GM23338 (cell line): ENCODE measurements around the gene PRELP. TPM values are rescaled to one million over a fixed set of nuclear protein-coding genes. Genes with fewer than 3 reads are reported as not detected.
A peak's percentile ranks its signal among the peaks of the same experiment; 100 is the strongest.

Experiments used
- ATAC-seq: fragments of 200-7000 bp; cut with Tn5 transposase; 3 replicates; pipeline ENCODE4 v1.9.1; 2020
- DNase-seq: peaks from one replicate; pipeline ENCODE4 v3.0.0-alpha.2; 2015; ENCODE audit warnings: low spot score
- H2AFZ ChIP-seq: fragments of 200-600 bp; sonication (generic); 2 replicates; pipeline ENCODE4 v1.8.0; 2016; ENCODE audit warnings: antibody characterized with exemption, mild to moderate bottlenecking, moderate library complexity
- H3F3A ChIP-seq: fragments of 200-600 bp; sonication (generic); replicated peaks from 2 replicates; pipeline ENCODE4 v1.8.0; 2017; ENCODE audit warnings: antibody characterized with exemption, mixed run types, low read depth
- H3K27ac ChIP-seq: fragments of 200-600 bp; sonication (generic); 2 replicates; pipeline ENCODE4 v1.6.1; 2016; ENCODE audit warnings: low read depth
- H3K27me3 ChIP-seq: fragments of 200-600 bp; sonication (generic); 2 replicates; pipeline ENCODE4 v1.8.0; 2016; ENCODE audit warnings: mild to moderate bottlenecking, mixed run types, moderate library complexity; ENCODE audit not compliant: insufficient read depth
- H3K36me3 ChIP-seq: fragments of 200-600 bp; sonication (generic); 2 replicates; pipeline ENCODE4 v1.8.0; 2016; ENCODE audit warnings: mild to moderate bottlenecking; ENCODE audit not compliant: insufficient read depth
- H3K4me1 ChIP-seq: fragments of 200-600 bp; sonication (generic); 2 replicates; pipeline ENCODE4 v1.8.0; 2016; ENCODE audit warnings: mild to moderate bottlenecking, moderate library complexity; ENCODE audit not compliant: insufficient read depth
- H3K4me2 ChIP-seq: fragments of 200-600 bp; sonication (generic); 2 replicates; pipeline ENCODE4 v1.7.1; 2017; ENCODE audit warnings: mixed run types
- H3K4me3 ChIP-seq: fragments of 200-600 bp; sonication (generic); 2 replicates; pipeline ENCODE4 v1.6.1; 2016; ENCODE audit warnings: mixed run types
- H3K79me2 ChIP-seq: fragments of 200-600 bp; sonication (generic); replicated peaks from 2 replicates; pipeline ENCODE4 v1.8.0; 2017; ENCODE audit warnings: mild to moderate bottlenecking; ENCODE audit not compliant: insufficient read depth
- H3K9me2 ChIP-seq: fragments of 200-600 bp; sonication (generic); 2 replicates; pipeline ENCODE4 v1.8.0; 2017; ENCODE audit not compliant: insufficient read depth
- H4K20me1 ChIP-seq: fragments of 200-600 bp; sonication (generic); replicated peaks from 2 replicates; pipeline ENCODE4 v1.8.0; 2017; ENCODE audit warnings: mild to moderate bottlenecking; ENCODE audit not compliant: insufficient read depth
- H3K27ac Mint-ChIP-seq: 2 replicates; pipeline ENCODE4 v1.8.0; 2020; ENCODE audit warnings: inconsistent platforms, mild to moderate bottlenecking, moderate library complexity, mixed read lengths
- H3K27me3 Mint-ChIP-seq: 3 replicates; pipeline ENCODE4 v1.8.0; 2022; ENCODE audit warnings: low read depth, mild to moderate bottlenecking, moderate library complexity, mixed read lengths, inconsistent platforms; ENCODE audit not compliant: insufficient read depth, poor library complexity
- H3K36me3 Mint-ChIP-seq: 3 replicates; pipeline ENCODE4 v1.8.0; 2021; ENCODE audit warnings: low read depth, mild to moderate bottlenecking, inconsistent platforms, moderate library complexity, mixed read lengths
- H3K4me1 Mint-ChIP-seq: 3 replicates; pipeline ENCODE4 v1.8.0; 2020; ENCODE audit warnings: mild to moderate bottlenecking, inconsistent platforms, mixed read lengths
- H3K4me3 Mint-ChIP-seq: 3 replicates; pipeline ENCODE4 v1.8.0; 2021; ENCODE audit warnings: moderate library complexity, mild to moderate bottlenecking, inconsistent platforms, mixed read lengths
- H3K9me3 Mint-ChIP-seq: 3 replicates; pipeline ENCODE4 v1.8.0; 2020; ENCODE audit warnings: moderate library complexity, mild to moderate bottlenecking, inconsistent platforms, mixed read lengths
- CREB1 ChIP-seq: fragments of 250-450 bp; sonication (Bioruptor Pico); IDR thresholded peaks from 2 replicates; pipeline ENCODE4 v1.5.0; 2020; ENCODE audit warnings: low read depth, mild to moderate bottlenecking, moderate library complexity
- EZH2 ChIP-seq: fragments of 200-600 bp; sonication (generic); IDR thresholded peaks from one replicate; pipeline ENCODE4 v1.8.0; 2017; ENCODE audit warnings: antibody characterized with exemption, mild to moderate bottlenecking, low read depth; ENCODE audit not compliant: unreplicated experiment
- EZH2phosphoT487 ChIP-seq: fragments of 200-600 bp; sonication (generic); IDR thresholded peaks from one replicate; pipeline ENCODE4 v1.8.1; 2018; ENCODE audit warnings: antibody characterized with exemption; ENCODE audit not compliant: unreplicated experiment
- NANOG ChIP-seq: IDR thresholded peaks from 2 replicates; pipeline ENCODE4 v1.6.1; 2016; ENCODE audit warnings: antibody characterized with exemption, borderline replicate concordance
- POLR2AphosphoS5 ChIP-seq: IDR thresholded peaks from 2 replicates; pipeline ENCODE4 v1.6.1; 2016; ENCODE audit warnings: antibody characterized with exemption, low read depth
- ZNF114 ChIP-seq: fragments of 250-450 bp; sonication (Bioruptor Pico); IDR thresholded peaks from 2 replicates; pipeline ENCODE4 v1.5.0; 2020; ENCODE audit warnings: mild to moderate bottlenecking, moderate library complexity
- polyA plus RNA-seq: library from polyadenylated mRNA; unstranded; fragments of >200 nt; fragmentation: Nextera tagmentation; extraction: Ambion mirVana; gene quantifications from 2 replicates; pipeline ENCODE4 v1.2.1, GENCODE V29; 2016
- total RNA-seq: library from RNA; depleted of rRNA; stranded (reverse); fragments of >200 nt; shearing (Covaris generic); gene quantifications from 2 replicates; pipeline ENCODE4 v1.2.3, GENCODE V29; 2014
- TF ChIP-seq, protein P1 (sequence below), 2 experiments: fragments of 200-600 bp in 1 of 2; sonication (generic) in 1 of 2; conservative IDR thresholded peaks; 2 replicates each; pipeline versions ENCODE4 v1.5.1 to v1.6.1; 2016 to 2017; ENCODE audit warnings: antibody characterized with exemption in 2 of 2, low read depth in 2 of 2, mild to moderate bottlenecking in 2 of 2, moderate library complexity in 1 of 2
- TF ChIP-seq, protein P2 (sequence below): fragments of 250-450 bp; sonication (Bioruptor Pico); IDR thresholded peaks from 2 replicates; pipeline ENCODE4 v1.5.0; 2020; ENCODE audit warnings: mild to moderate bottlenecking, moderate library complexity
- TF ChIP-seq, protein P3 (sequence below): IDR thresholded peaks from 2 replicates; pipeline ENCODE4 v1.6.1; 2016; ENCODE audit warnings: antibody characterized with exemption

The PRELP gene
- total and polyA plus RNA-seq, 2 experiments from 2014 or later = 0.03 TPM

DNA sequence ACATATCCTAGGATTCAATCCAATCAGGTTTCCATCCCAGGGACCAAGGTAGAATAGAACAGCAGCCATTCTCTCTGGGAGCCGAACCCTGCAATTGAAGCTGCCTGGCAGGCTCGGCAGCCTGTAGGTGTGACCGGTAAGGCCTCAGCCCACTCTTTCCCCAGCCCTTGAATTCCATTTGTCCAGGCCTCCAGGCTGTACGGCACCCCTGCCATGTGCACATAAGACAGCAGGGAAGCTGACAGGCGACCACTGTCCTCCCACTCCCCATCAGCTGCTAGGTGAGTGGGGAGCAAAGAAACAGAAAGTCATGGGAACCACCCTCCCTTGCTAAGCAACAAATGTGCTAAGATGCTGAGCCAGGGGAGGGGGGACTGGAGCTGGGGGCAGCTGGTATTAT lies 41.3 kb downstream of the PRELP start (continued):
- TF ChIP-seq, protein P1, sequence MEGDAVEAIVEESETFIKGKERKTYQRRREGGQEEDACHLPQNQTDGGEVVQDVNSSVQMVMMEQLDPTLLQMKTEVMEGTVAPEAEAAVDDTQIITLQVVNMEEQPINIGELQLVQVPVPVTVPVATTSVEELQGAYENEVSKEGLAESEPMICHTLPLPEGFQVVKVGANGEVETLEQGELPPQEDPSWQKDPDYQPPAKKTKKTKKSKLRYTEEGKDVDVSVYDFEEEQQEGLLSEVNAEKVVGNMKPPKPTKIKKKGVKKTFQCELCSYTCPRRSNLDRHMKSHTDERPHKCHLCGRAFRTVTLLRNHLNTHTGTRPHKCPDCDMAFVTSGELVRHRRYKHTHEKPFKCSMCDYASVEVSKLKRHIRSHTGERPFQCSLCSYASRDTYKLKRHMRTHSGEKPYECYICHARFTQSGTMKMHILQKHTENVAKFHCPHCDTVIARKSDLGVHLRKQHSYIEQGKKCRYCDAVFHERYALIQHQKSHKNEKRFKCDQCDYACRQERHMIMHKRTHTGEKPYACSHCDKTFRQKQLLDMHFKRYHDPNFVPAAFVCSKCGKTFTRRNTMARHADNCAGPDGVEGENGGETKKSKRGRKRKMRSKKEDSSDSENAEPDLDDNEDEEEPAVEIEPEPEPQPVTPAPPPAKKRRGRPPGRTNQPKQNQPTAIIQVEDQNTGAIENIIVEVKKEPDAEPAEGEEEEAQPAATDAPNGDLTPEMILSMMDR (conservative IDR thresholded peaks at IDR 0.05; ENCODE audit: low read depth in 2 of 2) = no peak
- TF ChIP-seq NANOG (no peak), EZH2phosphoT487 (no peak)

DNA sequence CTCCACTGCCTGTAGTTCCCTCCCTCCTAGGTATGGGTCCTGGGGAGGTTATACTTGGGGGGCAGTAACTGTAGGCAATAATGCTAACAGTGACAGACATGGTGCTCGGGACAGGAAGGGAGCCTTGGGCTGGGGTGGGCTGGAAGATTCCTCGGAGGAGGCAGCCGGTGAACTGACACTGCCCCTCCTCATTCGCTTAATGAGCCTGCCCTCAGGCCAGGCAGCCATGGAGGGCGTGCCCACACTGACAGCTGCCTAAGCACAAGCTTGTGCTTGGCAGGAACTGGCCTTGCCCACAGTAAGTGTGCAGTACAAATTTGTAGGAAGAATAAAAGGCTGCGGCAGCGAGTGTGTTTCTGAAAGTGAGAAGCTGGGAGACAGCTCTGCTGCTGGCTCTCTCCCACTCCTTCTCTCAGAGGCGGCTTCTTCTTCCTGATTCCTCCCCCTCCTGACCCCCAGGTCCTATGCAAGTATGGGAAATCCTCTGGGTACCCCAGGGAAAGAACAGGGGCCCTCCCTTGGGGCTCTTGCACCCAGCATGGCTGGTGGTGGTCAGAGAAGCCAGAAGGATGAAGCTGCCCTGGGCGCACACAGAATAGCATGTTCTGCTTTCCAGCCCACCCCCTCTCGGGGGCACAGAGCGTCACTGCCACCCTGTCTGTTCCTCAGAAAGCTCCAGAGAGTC lies 42.0 kb downstream of the PRELP start:
- Mint-ChIP-seq H3K4me3 (peak overlapping the region; percentile 41; the same call in 2 of the 3 replicates), H3K27ac (no peak overlapping the region), H3K9me3 (no peaks in the 10 kb centered on the region; the same call in 1 of the 3 replicates), H3K36me3 (no peaks in the 10 kb centered on the region; the same call in 2 of the 3 replicates), H3K4me1 (peaks cover 78% of the 10 kb centered on the region), H3K27me3 (peaks cover 86% of the 10 kb centered on the region)
- peaks cover 92% of the 10 kb centered on the region for H3K27me3 ChIP-seq
- peak overlapping the region; percentile 40; the same call in 1 of the 2 replicates for H3K4me2 ChIP-seq
- no peak overlapping the region for H2AFZ ChIP-seq
- no peak overlapping the region for H3K27ac ChIP-seq
- H3F3A ChIP-seq = no peaks in the 10 kb centered on the region
- no peaks in the 10 kb centered on the region for H3K79me2 ChIP-seq
- H3K9me2 ChIP-seq = no peaks in the 10 kb centered on the region
- no peak for ATAC-seq
- DNase-seq = no peak
- H3K36me3 ChIP-seq = no peaks in the 10 kb centered on the region
- H3K4me1 ChIP-seq = peaks cover 67% of the 10 kb centered on the region
- H3K4me3 ChIP-seq = no peak overlapping the region
- H4K20me1 ChIP-seq = no peaks in the 10 kb centered on the region
- TF ChIP-seq POLR2AphosphoS5 (no peak), ZNF114 (CRISPR knock-in tag) (no peak), CREB1 (CRISPR knock-in tag) (no peak), EZH2 (no peak)
- TF ChIP-seq, protein P2, sequence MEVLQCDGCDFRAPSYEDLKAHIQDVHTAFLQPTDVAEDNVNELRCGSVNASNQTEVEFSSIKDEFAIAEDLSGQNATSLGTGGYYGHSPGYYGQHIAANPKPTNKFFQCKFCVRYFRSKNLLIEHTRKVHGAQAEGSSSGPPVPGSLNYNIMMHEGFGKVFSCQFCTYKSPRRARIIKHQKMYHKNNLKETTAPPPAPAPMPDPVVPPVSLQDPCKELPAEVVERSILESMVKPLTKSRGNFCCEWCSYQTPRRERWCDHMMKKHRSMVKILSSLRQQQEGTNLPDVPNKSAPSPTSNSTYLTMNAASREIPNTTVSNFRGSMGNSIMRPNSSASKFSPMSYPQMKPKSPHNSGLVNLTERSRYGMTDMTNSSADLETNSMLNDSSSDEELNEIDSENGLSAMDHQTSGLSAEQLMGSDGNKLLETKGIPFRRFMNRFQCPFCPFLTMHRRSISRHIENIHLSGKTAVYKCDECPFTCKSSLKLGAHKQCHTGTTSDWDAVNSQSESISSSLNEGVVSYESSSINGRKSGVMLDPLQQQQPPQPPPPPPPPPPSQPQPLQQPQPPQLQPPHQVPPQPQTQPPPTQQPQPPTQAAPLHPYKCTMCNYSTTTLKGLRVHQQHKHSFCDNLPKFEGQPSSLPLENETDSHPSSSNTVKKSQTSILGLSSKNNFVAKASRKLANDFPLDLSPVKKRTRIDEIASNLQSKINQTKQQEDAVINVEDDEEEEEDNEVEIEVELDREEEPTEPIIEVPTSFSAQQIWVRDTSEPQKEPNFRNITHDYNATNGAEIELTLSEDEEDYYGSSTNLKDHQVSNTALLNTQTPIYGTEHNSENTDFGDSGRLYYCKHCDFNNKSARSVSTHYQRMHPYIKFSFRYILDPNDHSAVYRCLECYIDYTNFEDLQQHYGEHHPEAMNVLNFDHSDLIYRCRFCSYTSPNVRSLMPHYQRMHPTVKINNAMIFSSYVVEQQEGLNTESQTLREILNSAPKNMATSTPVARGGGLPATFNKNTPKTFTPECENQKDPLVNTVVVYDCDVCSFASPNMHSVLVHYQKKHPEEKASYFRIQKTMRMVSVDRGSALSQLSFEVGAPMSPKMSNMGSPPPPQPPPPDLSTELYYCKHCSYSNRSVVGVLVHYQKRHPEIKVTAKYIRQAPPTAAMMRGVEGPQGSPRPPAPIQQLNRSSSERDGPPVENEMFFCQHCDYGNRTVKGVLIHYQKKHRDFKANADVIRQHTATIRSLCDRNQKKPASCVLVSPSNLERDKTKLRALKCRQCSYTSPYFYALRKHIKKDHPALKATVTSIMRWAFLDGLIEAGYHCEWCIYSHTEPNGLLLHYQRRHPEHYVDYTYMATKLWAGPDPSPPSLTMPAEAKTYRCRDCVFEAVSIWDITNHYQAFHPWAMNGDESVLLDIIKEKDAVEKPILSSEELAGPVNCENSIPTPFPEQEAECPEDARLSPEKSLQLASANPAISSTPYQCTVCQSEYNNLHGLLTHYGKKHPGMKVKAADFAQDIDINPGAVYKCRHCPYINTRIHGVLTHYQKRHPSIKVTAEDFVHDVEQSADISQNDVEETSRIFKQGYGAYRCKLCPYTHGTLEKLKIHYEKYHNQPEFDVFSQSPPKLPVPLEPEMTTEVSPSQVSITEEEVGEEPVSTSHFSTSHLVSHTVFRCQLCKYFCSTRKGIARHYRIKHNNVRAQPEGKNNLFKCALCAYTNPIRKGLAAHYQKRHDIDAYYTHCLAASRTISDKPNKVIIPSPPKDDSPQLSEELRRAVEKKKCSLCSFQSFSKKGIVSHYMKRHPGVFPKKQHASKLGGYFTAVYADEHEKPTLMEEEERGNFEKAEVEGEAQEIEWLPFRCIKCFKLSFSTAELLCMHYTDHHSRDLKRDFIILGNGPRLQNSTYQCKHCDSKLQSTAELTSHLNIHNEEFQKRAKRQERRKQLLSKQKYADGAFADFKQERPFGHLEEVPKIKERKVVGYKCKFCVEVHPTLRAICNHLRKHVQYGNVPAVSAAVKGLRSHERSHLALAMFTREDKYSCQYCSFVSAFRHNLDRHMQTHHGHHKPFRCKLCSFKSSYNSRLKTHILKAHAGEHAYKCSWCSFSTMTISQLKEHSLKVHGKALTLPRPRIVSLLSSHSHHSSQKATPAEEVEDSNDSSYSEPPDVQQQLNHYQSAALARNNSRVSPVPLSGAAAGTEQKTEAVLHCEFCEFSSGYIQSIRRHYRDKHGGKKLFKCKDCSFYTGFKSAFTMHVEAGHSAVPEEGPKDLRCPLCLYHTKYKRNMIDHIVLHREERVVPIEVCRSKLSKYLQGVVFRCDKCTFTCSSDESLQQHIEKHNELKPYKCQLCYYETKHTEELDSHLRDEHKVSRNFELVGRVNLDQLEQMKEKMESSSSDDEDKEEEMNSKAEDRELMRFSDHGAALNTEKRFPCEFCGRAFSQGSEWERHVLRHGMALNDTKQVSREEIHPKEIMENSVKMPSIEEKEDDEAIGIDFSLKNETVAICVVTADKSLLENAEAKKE (CRISPR knock-in tag) = no peak
- TF ChIP-seq, protein P1 (conservative IDR thresholded peaks at IDR 0.05; ENCODE audit: low read depth in 2 of 2) = no peak
- TF ChIP-seq, protein P3, sequence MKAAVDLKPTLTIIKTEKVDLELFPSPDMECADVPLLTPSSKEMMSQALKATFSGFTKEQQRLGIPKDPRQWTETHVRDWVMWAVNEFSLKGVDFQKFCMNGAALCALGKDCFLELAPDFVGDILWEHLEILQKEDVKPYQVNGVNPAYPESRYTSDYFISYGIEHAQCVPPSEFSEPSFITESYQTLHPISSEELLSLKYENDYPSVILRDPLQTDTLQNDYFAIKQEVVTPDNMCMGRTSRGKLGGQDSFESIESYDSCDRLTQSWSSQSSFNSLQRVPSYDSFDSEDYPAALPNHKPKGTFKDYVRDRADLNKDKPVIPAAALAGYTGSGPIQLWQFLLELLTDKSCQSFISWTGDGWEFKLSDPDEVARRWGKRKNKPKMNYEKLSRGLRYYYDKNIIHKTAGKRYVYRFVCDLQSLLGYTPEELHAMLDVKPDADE = no peak
